H9 (cell line): ENCODE measurements around the gene ZNF365. TPM values are rescaled to one million over a fixed set of nuclear protein-coding genes. Genes with fewer than 3 reads are reported as not detected.

Experiments used
- DNase-seq: peaks from one replicate; pipeline ENCODE4 v3.0.0-alpha.2; 2017
- H2AFZ ChIP-seq: one replicate; pipeline ENCODE4 v1.6.1; 2013; ENCODE audit warnings: mild to moderate bottlenecking, low read length, control low read depth, moderate library complexity
- H2AK5ac ChIP-seq: 2 replicates; pipeline ENCODE4 v1.6.1; 2013; ENCODE audit warnings: low read length, control low read depth, mixed read lengths; ENCODE audit not compliant: insufficient read length
- H2BK120ac ChIP-seq: one replicate; pipeline ENCODE4 v1.6.1; 2013; ENCODE audit warnings: low read depth, mild to moderate bottlenecking, low read length, control low read depth, inconsistent platforms; ENCODE audit not compliant: poor library complexity, severe bottlenecking
- H2BK12ac ChIP-seq: 2 replicates; pipeline ENCODE4 v1.6.1; 2013; ENCODE audit warnings: low read length, control low read depth, mixed read lengths, low read depth; ENCODE audit not compliant: insufficient read length
- H2BK15ac ChIP-seq: 2 replicates; pipeline ENCODE4 v1.6.1; 2013; ENCODE audit warnings: low read depth, low read length, control low read depth
- H2BK20ac ChIP-seq: one replicate; pipeline ENCODE4 v1.6.1; 2013; ENCODE audit warnings: low read depth, mild to moderate bottlenecking, low read length, control low read depth, inconsistent platforms; ENCODE audit not compliant: poor library complexity, severe bottlenecking
- H2BK5ac ChIP-seq: 2 replicates; pipeline ENCODE4 v1.6.1; 2013; ENCODE audit warnings: low read length, control low read depth, mixed read lengths; ENCODE audit not compliant: insufficient read length
- H3K14ac ChIP-seq: 2 replicates; pipeline ENCODE4 v1.6.1; 2013; ENCODE audit warnings: low read length, control low read depth; ENCODE audit not compliant: insufficient read depth
- H3K18ac ChIP-seq: 2 replicates; pipeline ENCODE4 v1.6.1; 2013; ENCODE audit warnings: low read depth, mild to moderate bottlenecking, mixed read lengths, low read length, control low read depth; ENCODE audit not compliant: insufficient read length
- H3K23ac ChIP-seq: 2 replicates; pipeline ENCODE4 v1.6.1; 2013; ENCODE audit warnings: low read length, control low read depth, mixed read lengths, low read depth; ENCODE audit not compliant: insufficient read length
- H3K23me2 ChIP-seq: 2 replicates; pipeline ENCODE4 v1.6.1; 2013; ENCODE audit warnings: low read depth, mild to moderate bottlenecking, mixed read lengths, low read length, control low read depth; ENCODE audit not compliant: insufficient read length, poor library complexity, severe bottlenecking
- H3K27ac ChIP-seq: 2 replicates; pipeline ENCODE4 v1.5.1; 2013; ENCODE audit warnings: low read length, control low read depth, mixed read lengths, low read depth; ENCODE audit not compliant: insufficient read length
- H3K27me3 ChIP-seq: 2 replicates; pipeline ENCODE4 v1.6.1; 2013; ENCODE audit warnings: low read length, control low read depth, inconsistent platforms; ENCODE audit not compliant: insufficient read depth
- H3K4ac ChIP-seq: 2 replicates; pipeline ENCODE4 v1.6.1; 2013; ENCODE audit warnings: low read depth, mild to moderate bottlenecking, control low read depth, inconsistent platforms, low read length, moderate library complexity
- H3K4me1 ChIP-seq: 2 replicates; pipeline ENCODE4 v1.6.1; 2013; ENCODE audit warnings: low read length, control low read depth, inconsistent platforms; ENCODE audit not compliant: insufficient read depth
- H3K4me2 ChIP-seq: 2 replicates; pipeline ENCODE4 v1.6.1; 2013; ENCODE audit warnings: low read length, control low read depth, mixed read lengths; ENCODE audit not compliant: insufficient read length, insufficient read depth
- H3K56ac ChIP-seq: 2 replicates; pipeline ENCODE4 v1.6.1; 2013; ENCODE audit warnings: low read depth, mild to moderate bottlenecking, mixed read lengths, low read length, control low read depth; ENCODE audit not compliant: insufficient read length
- H3K79me1 ChIP-seq: 2 replicates; pipeline ENCODE4 v1.6.1; 2013; ENCODE audit warnings: low read depth, mild to moderate bottlenecking, moderate library complexity, low read length, control low read depth, inconsistent platforms; ENCODE audit not compliant: insufficient read depth, poor library complexity, severe bottlenecking
- H3K79me2 ChIP-seq: 2 replicates; pipeline ENCODE4 v1.6.1; 2013; ENCODE audit warnings: low read length, control low read depth, inconsistent platforms; ENCODE audit not compliant: insufficient read depth
- H3K9ac ChIP-seq: 2 replicates; pipeline ENCODE4 v1.6.1; 2013; ENCODE audit warnings: low read length, control low read depth, mixed read lengths; ENCODE audit not compliant: insufficient read length; ENCODE audit errors: extremely low read depth
- H3K9me3 ChIP-seq: one replicate; pipeline ENCODE4 v1.6.1; 2013; ENCODE audit warnings: low read depth, low read length, inconsistent platforms; ENCODE audit not compliant: control insufficient read depth
- H3T11ph ChIP-seq: one replicate; pipeline ENCODE4 v1.6.1; 2013; ENCODE audit warnings: mild to moderate bottlenecking, low read length, control low read depth, inconsistent platforms
- H4K20me1 ChIP-seq: one replicate; pipeline ENCODE4 v1.6.1; 2013; ENCODE audit not compliant: control insufficient read depth, insufficient read length, insufficient read depth
- H4K5ac ChIP-seq: 2 replicates; pipeline ENCODE4 v1.6.1; 2013; ENCODE audit warnings: low read depth, mild to moderate bottlenecking, mixed read lengths, low read length, control low read depth; ENCODE audit not compliant: insufficient read length
- H4K8ac ChIP-seq: replicated peaks from 2 replicates; pipeline ENCODE4 v1.6.1; 2013; ENCODE audit warnings: low read length, control low read depth, mixed read lengths, low read depth; ENCODE audit not compliant: insufficient read length
- H4K91ac ChIP-seq: 2 replicates; pipeline ENCODE4 v1.6.1; 2013; ENCODE audit warnings: low read depth, mild to moderate bottlenecking, moderate library complexity, mixed read lengths, low read length, control low read depth; ENCODE audit not compliant: insufficient read length
- H3K27ac Mint-ChIP-seq, 3 experiments: 2 replicates in 2 of 3; 3 replicates in 1 of 3; pipeline ENCODE4 v1.8.0; 2020 to 2021; ENCODE audit warnings: mixed read lengths in 3 of 3, mild to moderate bottlenecking in 1 of 3, moderate library complexity in 1 of 3
- H3K27me3 Mint-ChIP-seq: 2 replicates; pipeline ENCODE4 v1.8.0; 2021; ENCODE audit warnings: low read depth, mild to moderate bottlenecking, moderate library complexity, mixed read lengths
- H3K36me3 Mint-ChIP-seq, 3 experiments: 2 replicates in 2 of 3; 3 replicates in 1 of 3; pipeline ENCODE4 v1.8.0; 2020 to 2021; ENCODE audit warnings: low read depth in 3 of 3, mixed read lengths in 3 of 3; ENCODE audit not compliant: insufficient read depth in 1 of 3
- H3K4me1 Mint-ChIP-seq, 2 experiments: 2 replicates each; pipeline ENCODE4 v1.8.0; 2020; ENCODE audit warnings: mixed read lengths in 2 of 2
- H3K4me3 Mint-ChIP-seq, 2 experiments: 2 replicates in 1 of 2; 3 replicates in 1 of 2; pipeline ENCODE4 v1.8.0; 2020 to 2021; ENCODE audit warnings: mild to moderate bottlenecking in 2 of 2, mixed read lengths in 2 of 2, moderate library complexity in 1 of 2
- H3K9me3 Mint-ChIP-seq, 2 experiments: 2 replicates in 1 of 2; 3 replicates in 1 of 2; pipeline ENCODE4 v1.8.0; 2020; ENCODE audit warnings: mild to moderate bottlenecking in 2 of 2, mixed read lengths in 2 of 2, moderate library complexity in 1 of 2
- WGBS: extraction: QIAGEN DNeasy Blood & Tissue Kit; methylation state at CpG from one replicate; pipeline ENCODE4 v1.1.7; 2013; ENCODE audit warnings: missing lambda C conversion rate, low lambda C conversion rate, mixed read lengths; ENCODE audit not compliant: insufficient read length; ENCODE audit errors: extremely low coverage; 5-methylcytosine and 5-hydroxymethylcytosine counted together
- total RNA-seq: library from RNA; stranded (reverse); gene quantifications from 2 replicates; pipeline ENCODE4 v1.2.1, GENCODE V29; 2021
- TF ChIP-seq, protein P1 (sequence below): fragments of 200-600 bp; sonication (generic); conservative IDR thresholded peaks from 3 replicates; pipeline ENCODE4 v1.8.0; 2021; ENCODE audit warnings: antibody characterized with exemption, mild to moderate bottlenecking

Gene ZNF365
- total RNA-seq, 1 experiment from 2014 or later = 0.59 TPM

- no peak overlapping the region for H2BK15ac ChIP-seq
- no peak overlapping the region for H3K4ac ChIP-seq
- no peak overlapping the region for H4K91ac ChIP-seq
- no peak overlapping the region for H3K27ac ChIP-seq
- H3K14ac ChIP-seq = no peak overlapping the region
- no peak overlapping the region for H3K9ac ChIP-seq
- WGBS = no CpG with 5 or more reads among the region's 3 CpGs
- no peak overlapping the region for H3T11ph ChIP-seq
- no peaks in the 10 kb centered on the region for H3K4me1 ChIP-seq
- no peaks in the 10 kb centered on the region for H3K36me3 Mint-ChIP-seq
- H2BK12ac ChIP-seq = no peak overlapping the region
- H3K27me3 ChIP-seq = no peaks in the 10 kb centered on the region
- no peak overlapping the region for H3K4me2 ChIP-seq
- H2BK5ac ChIP-seq = no peak overlapping the region
- H3K4me1 Mint-ChIP-seq = peaks cover 9% of the 10 kb centered on the region in 2 experiments
- no peaks in the 10 kb centered on the region for H4K20me1 ChIP-seq
- H3K4me3 Mint-ChIP-seq = no peak overlapping the region
- H3K79me2 ChIP-seq = no peaks in the 10 kb centered on the region
- H3K27me3 Mint-ChIP-seq = 0 out of 2 replicates have a peak, but pooled peaks cover 2% of the 10 kb centered on the region
- DNase-seq = no peak
- H3K56ac ChIP-seq = no peak overlapping the region
- H2AFZ ChIP-seq = no peak overlapping the region
- no peak overlapping the region for H2AK5ac ChIP-seq
- H3K27ac Mint-ChIP-seq = no peak overlapping the region
- no peak overlapping the region for H4K8ac ChIP-seq
- no peak overlapping the region for H4K5ac ChIP-seq
- H3K9me3 Mint-ChIP-seq = no peaks in the 10 kb centered on the region
- H3K18ac ChIP-seq = no peak overlapping the region
- TF ChIP-seq, protein P1, sequence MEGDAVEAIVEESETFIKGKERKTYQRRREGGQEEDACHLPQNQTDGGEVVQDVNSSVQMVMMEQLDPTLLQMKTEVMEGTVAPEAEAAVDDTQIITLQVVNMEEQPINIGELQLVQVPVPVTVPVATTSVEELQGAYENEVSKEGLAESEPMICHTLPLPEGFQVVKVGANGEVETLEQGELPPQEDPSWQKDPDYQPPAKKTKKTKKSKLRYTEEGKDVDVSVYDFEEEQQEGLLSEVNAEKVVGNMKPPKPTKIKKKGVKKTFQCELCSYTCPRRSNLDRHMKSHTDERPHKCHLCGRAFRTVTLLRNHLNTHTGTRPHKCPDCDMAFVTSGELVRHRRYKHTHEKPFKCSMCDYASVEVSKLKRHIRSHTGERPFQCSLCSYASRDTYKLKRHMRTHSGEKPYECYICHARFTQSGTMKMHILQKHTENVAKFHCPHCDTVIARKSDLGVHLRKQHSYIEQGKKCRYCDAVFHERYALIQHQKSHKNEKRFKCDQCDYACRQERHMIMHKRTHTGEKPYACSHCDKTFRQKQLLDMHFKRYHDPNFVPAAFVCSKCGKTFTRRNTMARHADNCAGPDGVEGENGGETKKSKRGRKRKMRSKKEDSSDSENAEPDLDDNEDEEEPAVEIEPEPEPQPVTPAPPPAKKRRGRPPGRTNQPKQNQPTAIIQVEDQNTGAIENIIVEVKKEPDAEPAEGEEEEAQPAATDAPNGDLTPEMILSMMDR = no peak
- no peaks in the 10 kb centered on the region for H3K23me2 ChIP-seq
- no peaks in the 10 kb centered on the region for H3K9me3 ChIP-seq
- no peak overlapping the region for H2BK120ac ChIP-seq
- no peaks in the 10 kb centered on the region for H3K79me1 ChIP-seq
- no peak overlapping the region for H2BK20ac ChIP-seq
- no peak overlapping the region for H3K23ac ChIP-seq
Measured at GRCh38 chr10:62396864-62397263, 22.7 kb downstream of the ZNF365 start.
